COR-L47 (cell line): ENCODE measurements around the gene NAPA.

Experiments used
- DNase-seq: peaks from one replicate; lab custom pipeline; 2025; lab: John Stamatoyannopoulos, UW

NAPA gene

GRCh38 chr19:47499863-47500830, 14.7 kb downstream of the NAPA start:
- DNase-seq: no peak

- no peak for DNase-seq
Measured at GRCh38 chr19:47499371-47499770, 15.5 kb downstream of the NAPA start.

GRCh38 chr19:47498561-47498960, 16.3 kb downstream of the NAPA start:
- DNase-seq: no peak

GRCh38 chr19:47497821-47498520, 16.9 kb downstream of the NAPA start:
- DNase-seq: no peak

- peak; percentile 79 for DNase-seq
Measured at GRCh38 chr19:47497050-47497766, 17.7 kb downstream of the NAPA start.

- peak; percentile 30 for DNase-seq
Measured at GRCh38 chr19:47495478-47496372, 19.1 kb downstream of the NAPA start.

GRCh38 chr19:47494729-47495128, 20.1 kb downstream of the NAPA start:
- peak; percentile 71 for DNase-seq

GRCh38 chr19:47494211-47494547, 20.7 kb downstream of the NAPA start:
- DNase-seq: no peak

- DNase-seq: no peak
Measured at GRCh38 chr19:47493378-47494210, 21.3 kb downstream of the NAPA start.

GRCh38 chr19:47492571-47493377, 22.1 kb downstream of the NAPA start:
- no peak for DNase-seq

GRCh38 chr19:47492137-47492533, 22.7 kb downstream of the NAPA start:
- DNase-seq: no peak

GRCh38 chr19:47491358-47492136, 23.3 kb downstream of the NAPA start:
- no peak for DNase-seq

- DNase-seq: no peak
Measured at GRCh38 chr19:47490847-47491246, 24.0 kb downstream of the NAPA start.

GRCh38 chr19:47490031-47490430, 24.8 kb downstream of the NAPA start:
- no peak for DNase-seq

GRCh38 chr19:47489072-47489914, 25.6 kb downstream of the NAPA start:
- no peak for DNase-seq

GRCh38 chr19:47487551-47488515, 27.0 kb downstream of the NAPA start:
- DNase-seq: no peak

- DNase-seq: no peak
Measured at GRCh38 chr19:47486900-47487299, 28.0 kb downstream of the NAPA start.
